Epidermal melanocyte (primary cell): ENCODE results near the gene RNF10.
"Not testable (repeated sequence)": the region's sequence is repeated elsewhere in the genome, so short reads cannot be mapped to it uniquely, and the experiment has no call there.

Experiments
- DNase-seq: peaks from one replicate; pipeline ENCODE4 v3.0.0; 2011; ENCODE audit warnings: low spot score; ENCODE audit not compliant: insufficient read length

The RNF10 gene

GRCh38 chr12:120579179-120579578 is 45.0 kb downstream of the RNF10 start:
- DNase-seq, result no peak

GRCh38 chr12:120580787-120581723 is 46.9 kb downstream of the RNF10 start, which contains the start of gene POP5:
TSS of gene POP5 (minus strand) at chr12:120581402. CDS start at chr12:120581362, 40 bp downstream.
- DNase-seq, result peak; percentile 87

- no peak for DNase-seq
Observed at GRCh38 chr12:120581998-120582397, 47.8 kb downstream of the RNF10 start.

GRCh38 chr12:120583478-120584030 is 49.4 kb downstream of the RNF10 start:
- peak; percentile 63 for DNase-seq

- DNase-seq, result no peak
Observed at GRCh38 chr12:120584343-120585149, 50.4 kb downstream of the RNF10 start.

GRCh38 chr12:120586206-120586605 is 52.0 kb downstream of the RNF10 start:
- DNase-seq, result no peak

- DNase-seq, result no peak
Observed at GRCh38 chr12:120586860-120587259, 52.7 kb downstream of the RNF10 start.

- no peak for DNase-seq
Observed at GRCh38 chr12:120588371-120588770, 54.2 kb downstream of the RNF10 start.

- no peak for DNase-seq
Observed at GRCh38 chr12:120588948-120589930, 55.1 kb downstream of the RNF10 start.

- DNase-seq, result no peak
Observed at GRCh38 chr12:120590741-120591407, 56.7 kb downstream of the RNF10 start.

GRCh38 chr12:120592121-120593049 is 58.2 kb downstream of the RNF10 start:
- no peak for DNase-seq

- DNase-seq, result no peak
Observed at GRCh38 chr12:120596901-120597300, 62.7 kb downstream of the RNF10 start.

GRCh38 chr12:120597861-120598260 is 63.7 kb downstream of the RNF10 start:
- DNase-seq, result no peak

- no peak for DNase-seq
Observed at GRCh38 chr12:120598674-120599463, 64.7 kb downstream of the RNF10 start.

GRCh38 chr12:120599672-120600552 is 65.8 kb downstream of the RNF10 start:
- DNase-seq, result no peak

- not testable (repeated sequence) for DNase-seq
Observed at GRCh38 chr12:120602416-120602815, 68.3 kb downstream of the RNF10 start.

GRCh38 chr12:120610560-120610959 is 76.4 kb downstream of the RNF10 start:
- DNase-seq, result no peak
